Tibial nerve (tissue), 4 donors: ENCODE results near the gene PPP3CB. TPM values are rescaled to one million over a fixed set of nuclear protein-coding genes. Genes with fewer than 3 reads are reported as not detected.

Experiments
- DNase-seq, 2 donors: peaks; one replicate each; pipeline ENCODE4 v3.0.0-alpha.2; 2019; ENCODE audit warnings: low spot score in 2 of 2
- H3K27ac ChIP-seq, 4 donors: fragments of 200-600 bp; sonication (generic) in 3 of 4; one replicate each; pipeline ENCODE4 v1.5.1; 2017 to 2019; ENCODE audit warnings: mild to moderate bottlenecking in 1 of 4
- H3K27me3 ChIP-seq, 2 donors: fragments of 200-600 bp; sonication (generic) in 1 of 2; one replicate each; pipeline versions ENCODE4 v1.5.1 to v1.6.0; 2017 to 2019
- H3K36me3 ChIP-seq, 3 donors: fragments of 200-600 bp; sonication (generic); one replicate each; pipeline ENCODE4 v1.5.1; 2018 to 2019
- H3K4me1 ChIP-seq, 4 donors: fragments of 200-600 bp; sonication (generic) in 3 of 4; one replicate each; pipeline ENCODE4 v1.5.1; 2017 to 2019
- H3K4me3 ChIP-seq, 4 donors: fragments of 200-600 bp; sonication (generic) in 3 of 4; one replicate each; pipeline ENCODE4 v1.5.1; 2017 to 2019; ENCODE audit warnings: mild to moderate bottlenecking in 1 of 4, moderate library complexity in 1 of 4
- H3K9me3 ChIP-seq, 4 donors: fragments of 200-600 bp; sonication (generic) in 3 of 4; one replicate each; pipeline ENCODE4 v1.5.1; 2017 to 2019
- CTCF ChIP-seq, 5 experiments: fragments of 200-600 bp in 3 of 5; fragments of 450-650 bp in 2 of 5; sonication (generic) in 3 of 5; IDR thresholded peaks; one replicate each; pipeline ENCODE4 v1.5.1; 2016 to 2019; ENCODE audit warnings: antibody characterized with exemption in 5 of 5, mild to moderate bottlenecking in 3 of 5, moderate library complexity in 2 of 5
- EP300 ChIP-seq, 2 donors: sonication (generic); formaldehyde crosslinking; IDR thresholded peaks; one replicate each; pipeline ENCODE4 v1.6.1; 2017; ENCODE audit warnings: antibody characterized with exemption in 2 of 2, mild to moderate bottlenecking in 1 of 2
- POLR2A ChIP-seq, 2 donors: fragments of 450-650 bp; IDR thresholded peaks; one replicate each; pipeline ENCODE4 v1.6.1; 2017; ENCODE audit warnings: antibody characterized with exemption in 2 of 2, mild to moderate bottlenecking in 2 of 2, moderate library complexity in 2 of 2
- WGBS, 2 donors: methylation state at CpG; one replicate each; pipeline ENCODE4 v1.1.5; 2018; 5-methylcytosine and 5-hydroxymethylcytosine counted together
- total RNA-seq, 4 donors: library from RNA; depleted of rRNA; stranded (reverse); fragments of >200 nt; gene quantifications; one replicate each; pipeline ENCODE4 v1.1.0, GENCODE V29; 2016

Gene PPP3CB
- total RNA-seq, 4 donors from 2014 or later: 47.1 to 75.6 (median 68.0) TPM

- Histone ChIP-seq H3K9me3 (no peaks in the 10 kb centered on the region), H3K4me1 (no peaks in the 10 kb centered on the region), H3K36me3 (peaks cover 0 to 74% (median 9%) of the 10 kb centered on the region in 3 donors), H3K27ac (no peak overlapping the region), H3K4me3 (no peak overlapping the region), H3K27me3 (no peaks in the 10 kb centered on the region)
- 91% methylated on average over 3 of the region's 3 CpGs for WGBS, 2 donors
- TF ChIP-seq CTCF (IDR thresholded peaks at IDR 0.05) (no peak), POLR2A (IDR thresholded peaks at IDR 0.05) (no peak), EP300 (IDR thresholded peaks at IDR 0.05) (no peak)
- DNase-seq: no peak
Observed at GRCh38 chr10:73424478-73424877, 71.3 kb downstream of the PPP3CB start.

- Histone ChIP-seq H3K4me1 (no peaks in the 10 kb centered on the region), H3K4me3 (no peak overlapping the region), H3K9me3 (no peaks in the 10 kb centered on the region), H3K27me3 (no peaks in the 10 kb centered on the region), H3K36me3 (peaks cover 0 to 65% (median 9%) of the 10 kb centered on the region in 3 donors), H3K27ac (no peak overlapping the region)
- no peak for DNase-seq
- TF ChIP-seq CTCF (IDR thresholded peaks at IDR 0.05): no peak
- no peak for TF ChIP-seq POLR2A (IDR thresholded peaks at IDR 0.05)
- TF ChIP-seq EP300 (IDR thresholded peaks at IDR 0.05): no peak
Observed at GRCh38 chr10:73423309-73423708, 72.5 kb downstream of the PPP3CB start.

GRCh38 chr10:73416571-73416970 is 79.3 kb downstream of the PPP3CB start:
- no peak overlapping the region for H3K27ac ChIP-seq

GRCh38 chr10:73414230-73414945 is 81.4 kb downstream of the PPP3CB start:
- H3K4me3 ChIP-seq: peak overlapping the region; percentile 62 to 98 (median 78)
- 6% methylated on average over 15 to 17 of the region's 17 CpGs for WGBS, 2 donors
- peak overlapping the region; percentile 68 to 97 (median 94) for H3K27ac ChIP-seq
- H3K9me3 ChIP-seq: no peaks in the 10 kb centered on the region
- no peak for DNase-seq
- no peaks in the 10 kb centered on the region for H3K27me3 ChIP-seq
- TF ChIP-seq POLR2A (IDR thresholded peaks at IDR 0.05): no peak
- peak in 1 of 5 experiments; percentile 8 for TF ChIP-seq CTCF (IDR thresholded peaks at IDR 0.05)
- H3K4me1 ChIP-seq: peaks cover 0 to 30% (median 10%) of the 10 kb centered on the region in 4 donors
- H3K36me3 ChIP-seq: no peaks in the 10 kb centered on the region

More at GRCh38 chr10:73416571-73416970, 79.3 kb downstream of the PPP3CB start:
- Histone ChIP-seq H3K36me3 (no peaks in the 10 kb centered on the region), H3K4me1 (peaks cover 0 to 24% (median 7%) of the 10 kb centered on the region in 4 donors), H3K27me3 (no peaks in the 10 kb centered on the region), H3K9me3 (no peaks in the 10 kb centered on the region), H3K4me3 (no peak overlapping the region)
- DNase-seq: no peak
- 68 to 71% methylated on average over 3 of the region's 3 CpGs for WGBS, 2 donors
- no peak for TF ChIP-seq CTCF (IDR thresholded peaks at IDR 0.05)
- TF ChIP-seq EP300 (IDR thresholded peaks at IDR 0.05): no peak
- TF ChIP-seq POLR2A (IDR thresholded peaks at IDR 0.05): no peak

- TF ChIP-seq EP300 (IDR thresholded peaks at IDR 0.05): peak; percentile 61 to 94
- TF ChIP-seq CTCF (IDR thresholded peaks at IDR 0.05): peak; percentile 17 to 54 (median 48)
- peak in 1 of 2 donors; percentile 79 for TF ChIP-seq POLR2A (IDR thresholded peaks at IDR 0.05)
- Histone ChIP-seq H3K9me3 (no peaks in the 10 kb centered on the region), H3K4me3 (peak within 1 kb of the TSS; percentile 62 to 98 (median 78)), H3K36me3 (no peaks in the 10 kb centered on the region), H3K27ac (peak within 1 kb of the TSS; percentile 68 to 97 (median 94)), H3K27me3 (no peaks in the 10 kb centered on the region), H3K4me1 (peaks cover 0 to 36% (median 10%) of the 10 kb centered on the region in 4 donors)
- 1% methylated on average over 13 to 62 of the region's 62 CpGs for WGBS, 2 donors
- peak; percentile 89 for DNase-seq
Observed at GRCh38 chr10:73413528-73414229, 82.1 kb downstream of the PPP3CB start, which contains the start of gene ANXA7. Gene ANXA7 (minus strand): TSS chr10:73414058. CDS start chr10:73400856, 13,202 bp downstream.
